NCI-H460 (cell line): ENCODE results near the gene WWC2. TPM values are rescaled to one million over a fixed set of nuclear protein-coding genes. Genes with fewer than 3 reads are reported as not detected.
A peak's percentile ranks its signal among the peaks of the same experiment; 100 is the strongest.
"Not testable (repeated sequence)": the region's sequence is repeated elsewhere in the genome, so short reads cannot be mapped to it uniquely, and the experiment has no call there.

Source experiments
- DNase-seq: peaks from one replicate; pipeline ENCODE4 v3.0.0-alpha.2; 2016; ENCODE audit warnings: low read depth; ENCODE audit errors: extremely low read depth
- total RNA-seq: library from RNA; depleted of rRNA; stranded (reverse); fragments of >200 nt; shearing (Covaris generic); gene quantifications from 2 replicates; pipeline ENCODE4 v1.2.3, GENCODE V29; 2014

The WWC2 gene
- total RNA-seq, 1 experiment from 2014 or later: 24.8 TPM

- DNase-seq: no peak
These were observed 41.0 kb downstream of the WWC2 start for GRCh38 chr4:183139972-183140570.

DNA sequence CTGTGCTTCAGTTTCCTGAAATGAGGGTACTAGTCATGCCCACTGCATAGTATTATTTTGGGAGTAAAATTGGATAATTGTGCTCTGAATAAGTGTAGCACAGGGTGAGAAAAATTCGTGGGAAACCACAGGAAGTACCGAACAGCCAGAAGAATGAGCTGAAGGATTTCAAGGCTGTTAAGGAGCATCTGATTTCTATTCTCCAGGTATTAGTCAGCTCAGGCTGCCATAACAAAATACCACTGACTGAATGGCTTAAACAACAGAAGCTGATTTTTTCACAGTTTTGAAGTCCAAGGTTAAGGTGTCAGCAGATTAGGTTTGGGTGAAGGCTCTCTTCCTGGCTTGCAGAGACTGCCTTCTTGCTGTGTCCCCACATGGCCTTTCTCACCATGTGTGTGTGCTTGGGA is 41.9 kb downstream of the WWC2 start:
- DNase-seq: no peak

DNA sequence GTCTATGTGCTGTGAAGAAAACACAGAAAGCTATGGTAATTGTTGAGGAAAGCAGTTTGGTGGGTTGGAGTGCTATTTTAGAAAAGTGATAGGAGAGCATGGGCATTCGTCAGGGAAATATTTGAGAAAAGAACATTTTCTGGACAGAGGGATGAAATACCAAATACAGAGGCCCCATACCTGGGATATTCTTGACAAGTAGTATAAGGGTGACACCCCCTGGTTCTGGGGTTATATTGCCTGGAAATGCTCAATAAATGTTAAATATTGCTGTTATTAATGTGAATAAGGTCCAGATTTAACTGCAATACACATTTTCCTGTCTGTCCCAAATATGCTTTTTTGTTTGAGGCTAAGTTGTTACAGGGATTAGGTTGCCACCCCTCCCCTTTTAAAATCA is 42.9 kb downstream of the WWC2 start:
- no peak for DNase-seq

- DNase-seq: peak; percentile 38
These were observed 43.8 kb downstream of the WWC2 start for GRCh38 chr4:183142571-183143550.

DNA sequence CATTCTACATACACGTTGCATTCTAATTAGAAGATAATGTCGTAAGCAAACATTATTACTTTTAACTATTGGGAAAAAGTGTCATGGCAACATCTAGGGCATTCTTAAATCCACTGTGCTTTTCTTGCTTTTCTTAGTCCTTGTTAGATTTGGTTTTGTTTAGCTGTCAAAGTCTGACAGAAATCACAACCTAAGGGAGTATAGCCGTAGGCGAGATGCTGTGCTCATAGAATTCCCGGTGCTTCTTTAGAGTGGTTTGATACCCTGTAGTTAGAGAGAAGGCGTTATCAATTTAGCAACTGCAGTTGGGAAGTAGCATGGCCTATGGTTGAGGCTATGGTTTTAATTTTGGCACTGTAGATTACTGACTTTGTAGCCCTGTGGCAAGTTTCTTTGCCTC is 45.7 kb downstream of the WWC2 start:
- DNase-seq: no peak

DNA sequence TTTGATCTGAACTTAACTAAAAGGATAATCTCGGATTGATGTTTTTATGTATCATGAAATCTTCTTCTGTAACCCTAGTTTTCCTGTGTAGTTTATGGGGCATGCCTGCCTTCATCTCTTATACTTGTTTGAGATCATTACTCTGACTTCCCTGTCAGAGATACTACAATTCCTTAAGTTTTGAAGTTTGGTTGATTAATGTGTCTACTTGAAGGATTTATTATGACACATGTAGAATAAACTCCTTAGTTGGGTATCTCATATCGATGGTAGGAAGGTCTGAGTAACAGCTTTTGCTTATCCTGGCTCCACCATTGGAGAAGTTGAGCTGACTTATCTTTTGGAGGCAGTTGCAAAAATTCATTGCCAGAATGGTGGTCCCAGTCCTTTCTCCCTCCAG is 46.7 kb downstream of the WWC2 start:
- DNase-seq: no peak

GRCh38 chr4:183146478-183146877 is 47.4 kb downstream of the WWC2 start:
- DNase-seq: no peak

- DNase-seq: no peak
These were observed 48.1 kb downstream of the WWC2 start for GRCh38 chr4:183147196-183147595.

DNA sequence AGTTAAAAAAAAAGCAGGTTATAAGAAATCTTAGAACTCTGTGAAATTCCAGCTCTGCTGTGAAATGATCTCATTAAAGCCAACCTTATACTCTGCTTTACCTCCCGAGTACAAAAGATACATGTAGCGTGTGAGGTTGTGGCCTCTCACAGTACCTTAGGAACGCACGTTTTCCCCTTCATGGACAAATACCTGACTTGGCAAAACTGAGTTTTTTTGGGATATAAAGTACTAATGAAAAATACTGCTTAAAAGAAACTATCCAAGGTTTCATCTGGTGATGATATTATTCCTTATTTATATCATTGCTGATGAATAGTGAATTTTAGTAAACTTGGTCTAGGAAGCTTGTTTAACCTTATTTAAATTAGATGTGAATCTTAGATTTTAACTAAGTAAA is 48.9 kb downstream of the WWC2 start:
- no peak for DNase-seq

DNA sequence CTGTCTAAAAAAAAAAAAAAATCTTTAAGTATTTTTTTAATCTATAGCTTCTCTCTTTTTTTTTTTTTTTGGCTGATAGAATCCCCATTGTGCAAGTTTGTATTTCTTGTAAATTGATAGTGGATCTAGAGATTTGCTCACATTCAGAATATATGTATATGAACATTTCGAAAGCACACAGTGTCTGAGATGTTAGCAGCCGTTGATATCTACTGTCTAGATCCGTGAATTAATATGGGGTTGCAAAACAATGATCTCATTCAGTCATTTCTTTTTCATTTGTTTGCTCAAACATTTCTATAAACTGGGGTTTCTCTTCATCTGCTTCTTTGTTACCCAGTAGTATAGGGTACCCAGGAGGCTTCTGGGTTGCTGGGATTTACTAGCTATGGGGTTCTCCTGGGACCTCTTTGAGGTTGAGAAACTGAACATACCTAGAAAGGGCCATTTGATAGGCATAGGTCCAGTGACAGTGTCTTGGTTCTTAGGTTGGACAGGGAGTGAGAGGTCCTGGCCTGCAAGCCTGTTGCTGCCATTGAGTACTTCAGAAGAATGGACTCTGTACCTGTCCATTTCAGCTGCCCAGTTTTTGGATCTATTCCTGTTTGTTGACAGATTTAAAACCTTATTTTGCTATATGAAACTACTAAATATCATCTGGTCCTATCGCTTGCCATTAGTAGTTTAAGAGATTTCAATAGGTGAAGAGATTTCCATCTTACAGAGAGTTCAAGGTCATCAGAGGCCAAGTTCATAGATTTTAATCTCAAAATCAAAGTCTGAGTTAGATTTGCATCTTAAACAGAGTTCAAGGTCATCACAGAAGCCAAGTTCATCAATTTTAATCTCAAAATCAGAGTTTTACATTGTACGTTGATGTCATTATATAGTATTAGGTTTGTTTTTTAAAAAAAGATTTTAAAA is 50.8 kb downstream of the WWC2 start:
- DNase-seq: no peak

GRCh38 chr4:183150664-183151063 is 51.6 kb downstream of the WWC2 start:
- DNase-seq: not testable (repeated sequence)

DNA sequence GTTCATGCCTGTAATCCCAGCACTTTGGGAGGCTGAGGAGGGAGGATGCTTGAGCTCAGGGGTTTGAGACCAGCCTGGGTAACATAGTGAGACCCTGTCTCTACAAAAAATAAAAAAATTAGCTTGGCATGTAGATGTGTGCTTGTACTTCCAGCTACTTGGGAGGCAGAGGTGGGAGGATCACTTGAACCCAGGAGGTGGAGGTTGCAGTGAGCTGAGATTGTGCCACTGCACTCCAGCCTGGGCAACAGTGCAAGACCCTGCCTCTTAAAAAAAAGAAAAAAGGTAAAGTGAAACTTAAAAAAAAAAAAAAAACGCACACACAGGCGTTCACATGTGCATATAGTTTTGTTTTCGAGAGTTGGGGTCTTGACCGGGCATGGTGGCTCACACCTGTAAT is 53.2 kb downstream of the WWC2 start:
- not testable (repeated sequence) for DNase-seq

DNA sequence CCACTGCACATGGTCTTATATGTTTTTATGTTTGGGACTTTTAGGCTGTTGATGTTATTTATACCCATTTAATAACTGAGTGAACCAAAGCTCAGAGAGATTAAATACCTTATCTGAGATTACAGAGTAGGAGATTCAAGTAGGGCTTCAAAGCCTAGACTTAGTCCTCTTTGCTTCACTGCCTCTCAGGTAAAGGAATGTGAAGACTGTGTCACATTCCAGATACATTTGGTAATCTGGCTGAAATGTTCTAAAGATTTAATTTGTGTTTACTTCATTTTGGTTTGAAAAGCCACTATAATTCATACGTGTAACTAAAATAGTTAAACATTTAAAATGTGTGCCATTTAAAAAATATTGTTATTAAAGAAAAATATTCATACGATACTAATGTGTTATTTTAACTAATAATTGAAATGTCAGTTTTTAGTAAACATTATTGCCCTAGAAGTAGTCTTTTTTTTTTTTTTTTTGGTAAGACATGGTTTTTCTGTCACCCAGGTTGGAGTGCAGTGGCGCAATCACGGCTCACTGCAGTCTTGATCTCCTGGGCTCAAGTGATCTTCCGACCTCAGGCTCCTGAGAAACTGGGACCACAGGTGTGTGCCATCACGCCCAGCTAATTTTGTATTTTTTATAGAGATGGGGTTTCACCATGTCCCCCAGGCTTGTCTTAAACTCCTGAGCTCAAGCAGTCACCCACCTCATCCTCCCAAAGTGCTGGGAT is 54.3 kb downstream of the WWC2 start:
- no peak for DNase-seq

DNA sequence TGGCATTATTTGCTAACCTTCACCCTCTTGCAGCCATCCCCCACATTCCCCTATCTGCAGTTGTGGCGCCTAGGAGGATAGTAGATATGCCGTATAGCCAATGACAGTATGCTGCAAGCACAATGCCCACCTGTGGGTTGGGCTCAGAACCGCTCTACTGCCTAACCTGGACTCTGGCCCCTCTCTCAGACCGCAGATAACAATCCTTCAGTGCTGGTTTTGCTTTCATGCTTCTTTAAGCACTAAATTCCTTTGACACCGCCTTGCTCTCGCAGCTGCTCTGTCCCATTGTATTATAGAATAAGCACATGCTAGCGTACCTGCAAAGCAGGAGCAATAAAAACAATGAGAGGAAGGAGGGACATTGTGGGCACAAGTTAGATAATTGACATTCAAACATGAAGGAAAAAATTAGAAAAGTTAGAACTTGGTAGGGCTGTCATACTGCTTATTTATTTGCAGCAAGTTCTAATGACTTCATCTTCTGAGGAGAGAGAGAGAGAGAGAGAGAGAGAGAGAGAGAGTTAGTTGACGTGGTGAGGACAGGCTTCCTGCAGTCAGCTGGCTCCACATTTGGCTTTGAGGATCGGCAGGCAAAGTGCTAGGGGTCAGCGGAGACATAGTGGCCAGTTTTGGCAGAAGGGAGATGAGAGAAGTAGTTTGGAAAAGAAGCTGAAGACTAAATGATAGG is 55.8 kb downstream of the WWC2 start:
- no peak for DNase-seq

GRCh38 chr4:183155450-183156184 is 56.6 kb downstream of the WWC2 start:
- DNase-seq: no peak

GRCh38 chr4:183157215-183157614 is 58.2 kb downstream of the WWC2 start:
- no peak for DNase-seq

- no peak for DNase-seq
These were observed 59.0 kb downstream of the WWC2 start for GRCh38 chr4:183158062-183158461.

- no peak for DNase-seq
These were observed 62.6 kb downstream of the WWC2 start for GRCh38 chr4:183161630-183162029.

DNA sequence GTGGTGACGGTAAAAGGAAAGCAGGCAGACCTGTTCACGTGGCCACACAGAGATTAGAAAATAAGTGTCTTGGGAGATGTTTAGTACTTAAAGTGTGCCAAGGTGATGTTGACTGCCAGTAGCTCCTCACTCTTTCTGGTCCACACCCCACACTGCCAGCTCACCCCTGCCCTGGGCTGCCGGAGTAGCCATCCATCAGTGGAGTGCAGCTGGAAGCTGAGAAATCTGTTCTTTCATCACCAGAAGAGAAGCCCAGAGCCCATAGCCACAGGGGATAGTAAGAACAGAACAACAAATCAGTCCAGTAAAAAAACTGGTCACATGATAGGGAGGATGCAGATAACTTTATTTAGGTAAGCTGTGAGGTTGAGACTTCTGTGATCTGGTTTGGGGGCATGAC is 64.1 kb downstream of the WWC2 start:
- DNase-seq: no peak
